GM19351 (cell line): Measurements from ENCODE around the gene FASLG.
"Not testable (repeated sequence)": the region's sequence is repeated elsewhere in the genome, so short reads cannot be mapped to it uniquely, and the experiment has no call there.

Source experiments
- ATAC-seq: cut with Tn5 transposase; IDR thresholded peaks from one replicate; pipeline ENCODE4 v1.9.1; 2021; ENCODE audit warnings: mild to moderate bottlenecking, moderate library complexity; ENCODE audit not compliant: unreplicated experiment

FASLG gene

DNA sequence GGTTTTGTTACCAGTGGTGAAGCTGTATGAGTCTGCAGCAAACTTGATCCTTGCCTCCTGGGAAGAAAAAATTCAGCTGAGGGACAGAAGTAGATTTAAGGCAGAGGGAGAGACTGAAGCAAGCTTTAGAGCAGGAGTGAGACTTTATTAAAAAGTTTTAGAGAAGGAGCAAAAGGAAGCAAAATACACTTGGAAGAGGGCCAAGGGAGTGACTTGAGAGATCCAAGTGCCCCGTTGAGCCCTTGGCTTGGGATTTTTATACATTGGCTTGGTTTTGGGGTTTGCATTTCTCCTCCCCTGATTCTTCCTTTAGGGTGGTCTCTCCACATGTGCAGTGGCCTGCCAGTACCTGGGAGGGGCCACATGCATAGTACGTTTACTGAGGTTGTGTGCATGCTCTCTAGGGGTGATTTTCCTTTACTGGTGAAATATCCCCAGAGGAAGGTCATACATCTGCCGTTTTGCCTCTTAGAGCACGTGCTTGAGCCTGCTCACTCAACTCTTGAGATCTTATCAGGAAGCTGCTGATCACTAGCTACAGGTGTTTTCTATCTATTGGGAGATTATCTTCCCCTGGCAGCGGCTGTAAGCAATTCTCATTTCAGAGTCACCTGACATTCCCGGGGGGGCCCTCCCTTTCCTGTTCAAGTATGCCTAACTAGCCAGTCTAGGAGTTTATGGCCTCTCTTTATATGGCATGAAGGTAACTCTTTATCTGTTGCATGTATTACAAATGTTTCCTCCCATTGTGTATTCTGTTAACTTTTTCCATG is 20.3 kb downstream of the FASLG start:
- ATAC-seq: no peak

DNA sequence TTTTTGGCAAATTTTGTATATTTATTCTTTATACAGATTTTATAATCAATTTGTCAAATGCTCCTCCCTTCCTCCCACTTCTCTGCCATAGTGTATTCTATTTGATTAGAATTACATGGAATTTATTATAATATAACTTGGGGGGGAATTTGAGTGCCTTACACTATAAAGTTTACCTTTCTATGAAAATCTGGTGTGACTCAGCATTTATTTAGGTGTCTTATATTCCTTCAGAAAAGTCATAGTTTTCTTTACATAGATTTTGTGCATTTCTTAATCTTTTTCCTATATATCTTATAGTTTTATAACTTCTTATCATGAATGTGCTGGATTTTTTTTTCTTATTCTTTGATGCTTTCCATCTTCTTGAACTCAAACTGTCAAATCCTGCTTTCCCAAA is 21.3 kb downstream of the FASLG start:
- no peak for ATAC-seq

DNA sequence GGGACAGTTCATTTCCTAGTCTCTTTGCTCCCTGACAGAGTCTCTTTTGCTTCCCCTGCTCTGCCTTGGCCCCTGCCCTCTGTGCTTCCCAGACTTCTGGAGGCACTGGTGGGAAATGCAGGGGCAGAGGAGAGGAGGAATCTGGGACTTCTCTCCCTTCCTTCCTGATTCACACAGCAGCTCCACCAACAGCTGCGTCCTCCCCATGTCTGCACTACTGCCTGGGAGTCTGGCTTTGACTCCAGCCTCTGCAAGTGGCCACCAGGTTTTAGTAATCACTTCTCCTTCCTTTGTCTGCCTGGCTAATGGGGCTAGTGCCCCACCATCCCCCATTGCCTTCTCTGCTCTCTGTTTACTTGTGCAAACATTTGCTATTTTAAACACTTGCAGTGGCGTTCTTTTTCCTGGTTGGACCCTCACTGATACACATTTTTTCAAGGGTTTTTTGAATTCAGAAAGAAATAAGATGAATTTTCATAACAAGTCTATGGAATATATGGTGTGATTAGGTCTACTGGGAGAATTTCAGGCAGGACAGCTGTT is 21.9 kb downstream of the FASLG start:
- no peak for ATAC-seq

DNA sequence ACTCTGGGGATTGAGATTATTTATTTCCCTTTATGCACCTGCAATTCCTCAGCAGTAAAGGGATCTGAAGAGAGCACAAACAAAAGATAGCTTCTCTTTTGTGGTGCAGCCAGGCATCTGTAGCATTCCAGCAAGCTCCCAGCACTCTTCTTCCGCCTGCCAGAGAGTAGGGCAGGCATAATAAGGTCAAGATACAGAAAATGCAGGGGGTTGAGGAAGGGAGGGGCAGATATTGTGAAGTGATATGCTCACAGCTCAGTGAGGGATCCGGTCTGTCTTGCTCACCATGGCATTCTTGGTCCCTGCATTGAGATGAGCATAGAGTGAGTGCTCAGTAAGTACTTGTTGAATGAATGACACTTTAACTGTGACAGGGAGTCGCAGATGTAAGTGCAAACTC is 23.9 kb downstream of the FASLG start:
- ATAC-seq: no peak

DNA sequence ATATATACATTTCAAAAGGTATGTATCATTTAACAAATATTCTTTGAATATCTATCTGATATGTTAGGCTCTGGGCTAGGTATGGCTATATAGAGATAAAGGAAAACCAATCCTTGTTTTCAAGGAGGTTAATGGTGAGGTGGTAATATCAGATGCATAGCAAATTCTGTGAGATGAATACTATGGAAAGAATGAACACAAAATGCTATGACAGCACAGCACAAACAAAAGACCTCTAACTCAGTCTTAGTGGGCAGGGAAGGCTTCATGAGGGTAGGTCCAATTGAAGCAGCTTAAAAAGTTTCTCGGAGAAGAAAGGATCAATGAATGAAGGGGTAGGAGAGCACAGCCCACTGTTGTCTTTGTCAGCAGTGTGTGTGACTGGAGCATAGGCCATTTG is 27.2 kb downstream of the FASLG start:
- no peak for ATAC-seq

DNA sequence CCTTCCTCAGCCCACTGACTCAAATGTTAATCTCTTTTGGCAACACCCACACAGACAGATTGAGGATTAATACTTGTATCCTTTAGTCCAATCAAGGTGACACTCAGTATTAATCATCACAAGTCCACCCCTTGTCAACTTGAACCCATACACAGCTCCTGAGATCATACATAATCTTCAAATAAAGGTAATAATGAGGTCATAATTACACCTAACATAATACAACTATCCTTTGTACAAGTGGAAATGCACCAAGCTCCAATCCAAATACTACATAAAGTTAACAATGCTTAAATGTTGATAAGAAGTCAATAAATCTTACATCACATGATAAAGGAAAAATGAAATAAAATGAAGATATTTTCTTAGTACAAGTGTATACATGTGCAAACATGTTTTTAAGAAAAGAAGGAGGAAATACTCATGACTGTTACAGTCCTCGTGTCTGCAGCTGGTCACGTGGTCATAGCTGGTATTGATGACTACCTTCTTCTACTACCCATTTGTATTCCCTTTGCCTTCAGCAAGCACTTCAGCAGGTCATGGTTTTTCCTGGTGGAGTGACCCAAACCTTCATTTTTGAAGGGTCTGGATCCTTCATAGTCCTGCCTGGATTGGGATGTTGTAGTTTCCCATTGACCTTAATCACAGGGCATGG is 29.7 kb downstream of the FASLG start:
- ATAC-seq: not testable (repeated sequence)

DNA sequence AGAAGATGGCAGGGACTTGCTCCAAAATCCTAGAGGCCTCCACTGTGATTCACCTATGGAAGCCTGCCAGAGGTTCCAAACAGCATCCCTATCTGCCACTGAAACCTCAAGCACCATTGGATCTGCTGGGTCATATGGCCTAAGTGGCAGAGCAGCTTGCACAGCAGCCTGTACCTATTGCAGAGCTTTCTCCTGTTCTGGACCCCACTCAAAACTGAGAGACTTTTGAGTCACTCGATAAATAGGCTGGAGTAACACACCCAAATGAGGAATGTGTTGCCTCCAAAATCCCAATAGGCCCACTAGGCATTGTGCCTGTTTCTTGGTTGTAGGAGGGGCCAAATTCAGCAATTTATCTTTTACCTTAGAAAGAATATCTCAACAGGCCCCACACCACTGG is 32.0 kb downstream of the FASLG start:
- not testable (repeated sequence) for ATAC-seq

DNA sequence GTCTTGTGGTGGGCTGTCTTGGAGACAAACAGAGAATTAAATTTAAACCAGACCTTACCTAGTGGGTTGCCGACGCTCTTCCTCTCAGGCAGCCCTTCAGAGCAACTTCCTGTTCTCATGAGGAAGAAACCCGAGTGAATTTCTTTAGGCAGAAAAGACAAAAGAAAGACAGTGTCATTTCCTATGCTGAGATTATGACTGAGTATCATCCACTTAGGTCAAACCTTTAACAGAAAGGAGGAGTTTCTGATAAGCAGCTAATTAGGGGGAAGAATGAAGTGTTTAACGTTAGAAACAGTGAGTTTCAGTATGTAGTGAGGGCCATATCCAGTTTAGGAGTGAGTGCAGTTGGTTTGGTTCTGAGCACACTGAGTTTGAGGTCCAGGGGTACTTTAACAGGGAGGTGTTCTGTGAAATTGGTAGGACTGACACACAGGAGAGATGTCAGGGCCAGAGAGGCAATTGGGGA is 38.7 kb downstream of the FASLG start:
- no peak for ATAC-seq

DNA sequence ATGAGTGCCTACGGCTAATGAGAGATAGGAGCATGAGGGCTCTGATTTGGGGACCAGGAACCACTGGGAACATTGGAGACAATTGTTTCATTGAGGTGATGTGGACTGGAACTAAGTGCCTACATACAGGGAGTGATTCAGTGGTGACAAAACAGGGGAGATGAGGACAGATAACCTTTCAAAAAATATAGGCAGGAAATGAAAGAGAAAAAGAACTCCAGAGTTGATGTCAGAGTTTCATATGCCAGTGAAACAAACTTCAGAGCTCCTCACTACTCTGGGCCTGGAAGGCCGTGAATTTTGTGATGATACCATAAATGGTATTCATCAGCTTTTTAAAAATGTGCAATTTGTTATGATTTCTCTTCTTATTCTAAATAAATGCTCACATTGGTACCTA is 39.3 kb downstream of the FASLG start:
- no peak for ATAC-seq

DNA sequence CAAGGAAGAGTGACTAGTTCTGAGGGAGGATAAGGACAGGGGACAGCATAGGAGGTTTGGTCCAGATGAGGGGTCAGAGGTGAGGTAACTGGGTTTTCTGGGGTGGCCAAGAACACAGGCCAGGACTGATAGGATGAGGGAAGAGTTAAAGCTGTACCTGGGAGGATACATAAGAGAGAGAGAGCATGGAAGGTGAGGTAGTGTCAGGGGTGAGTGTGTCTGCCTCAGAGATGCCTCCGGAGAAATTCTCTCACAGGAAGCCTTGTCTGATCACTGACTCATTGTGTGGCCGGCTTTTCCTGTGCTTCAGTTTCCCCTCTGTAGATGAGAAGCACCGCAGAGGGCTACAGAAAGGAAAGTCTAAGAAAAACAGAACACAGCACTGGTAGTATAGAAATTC is 40.2 kb downstream of the FASLG start:
- peak; percentile 85 for ATAC-seq

DNA sequence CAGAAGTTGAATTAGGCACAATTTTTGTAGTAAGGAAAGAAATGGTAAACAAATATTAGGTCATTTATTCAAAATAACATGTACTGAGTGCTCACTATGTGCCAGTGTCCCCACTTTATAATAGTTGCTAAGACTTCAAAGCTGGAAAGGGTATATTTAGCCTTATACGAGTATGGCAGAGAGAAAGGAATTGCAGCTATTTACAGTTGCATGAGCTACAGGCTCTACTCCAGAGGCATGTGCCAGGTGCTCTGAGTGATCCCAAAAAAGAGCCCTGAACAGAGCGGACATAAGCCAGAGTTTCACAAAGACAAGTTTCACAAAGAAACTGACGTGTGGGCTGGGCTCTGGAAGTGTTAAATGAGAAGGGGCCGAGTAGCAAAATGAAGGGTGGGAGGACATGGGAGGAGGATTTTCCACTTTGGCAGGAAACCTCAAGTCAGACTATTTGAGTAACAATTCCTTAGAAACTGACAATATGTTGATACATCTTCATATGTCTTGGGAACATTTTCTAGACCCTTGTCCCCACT is 40.9 kb downstream of the FASLG start:
- no peak for ATAC-seq

DNA sequence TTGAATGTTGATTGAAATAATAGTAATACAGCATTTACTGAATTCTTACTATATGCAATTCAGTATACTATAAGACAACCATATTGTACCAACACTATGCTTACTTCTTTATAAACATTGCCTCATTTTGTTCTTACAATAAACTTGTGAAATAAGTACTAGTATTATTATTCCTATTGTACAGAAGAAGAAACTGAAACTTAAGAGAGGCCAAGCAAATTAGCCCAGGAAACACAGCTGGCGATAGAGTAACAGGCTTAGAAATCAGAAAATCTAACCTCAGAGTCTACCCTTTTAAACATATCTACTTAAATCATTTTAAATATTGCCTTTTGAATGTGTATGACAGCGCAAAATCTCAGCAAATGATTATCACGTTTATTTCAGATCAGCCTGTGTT is 41.7 kb downstream of the FASLG start:
- no peak for ATAC-seq

DNA sequence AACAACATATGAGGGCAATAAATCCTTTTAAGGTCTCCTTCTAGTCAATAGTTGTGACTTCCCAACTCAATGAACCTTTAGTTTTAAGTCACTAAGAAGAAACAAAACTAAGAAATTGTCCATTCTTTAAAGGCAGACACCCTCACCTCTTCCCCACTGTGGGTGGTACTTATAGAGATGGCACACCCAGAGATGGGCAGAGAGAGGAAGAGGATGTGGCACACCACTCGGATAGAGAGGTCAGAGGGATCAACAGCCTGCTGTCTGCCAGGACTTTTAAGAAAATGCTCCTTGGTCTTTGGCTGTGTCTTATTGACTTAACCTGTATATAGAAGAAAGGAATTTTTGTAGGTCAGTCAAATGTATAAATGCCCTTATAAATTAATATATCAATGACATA is 45.1 kb downstream of the FASLG start:
- ATAC-seq: no peak

DNA sequence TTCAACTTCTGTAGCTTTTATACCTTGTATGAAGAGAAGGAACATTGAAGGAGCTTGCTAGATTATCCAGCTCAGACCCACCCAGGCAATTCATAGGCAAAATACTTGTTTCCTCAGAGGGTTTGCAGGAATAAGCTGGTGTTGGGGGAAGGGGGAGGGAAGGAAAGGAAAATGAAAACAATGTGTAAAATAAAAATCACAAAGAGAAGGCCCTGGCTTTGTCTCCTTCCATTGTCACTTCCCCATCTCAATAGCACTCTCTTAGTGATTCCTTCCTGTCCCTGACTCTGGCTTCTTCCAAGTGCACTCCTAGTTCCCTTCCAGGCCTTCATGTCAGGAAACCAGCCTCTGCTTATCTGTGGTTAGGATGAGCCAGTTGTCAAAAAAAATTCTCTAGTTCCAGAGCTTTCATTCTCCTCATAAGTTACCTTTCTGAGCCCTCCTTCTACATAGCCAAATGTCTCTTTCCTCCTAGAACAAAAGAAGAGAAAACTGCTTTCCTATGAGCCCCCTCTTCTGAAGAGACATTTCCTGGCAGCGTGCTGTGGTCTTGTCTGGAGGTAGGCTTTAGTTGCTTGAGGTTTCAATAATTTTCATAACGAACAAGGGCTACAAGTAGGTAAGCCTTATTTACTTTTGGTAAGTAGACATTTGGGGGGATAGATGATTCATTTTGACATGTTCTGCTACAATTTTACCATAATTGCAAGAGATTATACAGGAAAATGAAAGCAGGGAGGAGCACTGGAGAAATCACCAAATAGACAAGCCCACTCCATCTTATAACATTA is 45.7 kb downstream of the FASLG start:
- ATAC-seq: no peak

DNA sequence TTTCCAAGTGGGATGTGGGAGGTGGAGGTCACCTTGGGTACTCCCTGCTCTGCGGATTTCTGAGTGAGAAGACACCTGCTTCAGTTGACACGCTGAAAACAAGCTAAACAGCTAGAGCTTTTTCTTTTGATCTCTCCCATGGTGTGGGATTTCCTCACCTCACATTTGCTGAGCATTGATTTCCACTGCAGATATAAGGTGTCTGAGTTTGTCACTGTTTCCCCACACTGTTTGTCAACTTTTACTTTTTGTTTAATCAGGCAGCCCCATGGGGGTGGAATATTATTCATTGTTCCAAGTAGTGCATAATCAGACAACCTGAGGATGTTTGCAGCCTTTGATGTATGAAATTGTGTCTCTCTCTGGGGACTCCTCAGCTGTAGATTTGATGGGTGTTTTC is 49.5 kb downstream of the FASLG start:
- no peak for ATAC-seq

DNA sequence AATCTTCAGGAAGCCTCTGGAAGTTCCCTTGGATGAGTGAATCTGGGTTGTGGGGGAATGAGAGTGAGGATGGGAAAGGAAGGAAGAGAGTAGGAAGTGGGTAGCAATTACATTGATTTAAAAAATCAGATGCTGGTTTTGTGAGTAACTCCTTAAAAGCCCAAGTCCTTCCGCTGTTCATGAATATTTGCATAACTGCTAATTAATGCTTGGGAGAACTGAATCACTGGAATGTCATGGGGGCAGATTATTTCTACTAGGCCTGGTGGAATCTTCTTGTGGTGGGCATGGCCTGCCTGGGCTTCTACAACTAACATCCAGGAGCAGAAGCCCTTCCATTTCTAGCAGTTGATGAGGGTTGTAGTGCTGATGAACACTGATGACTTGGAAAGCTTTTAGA is 52.7 kb downstream of the FASLG start:
- no peak for ATAC-seq

DNA sequence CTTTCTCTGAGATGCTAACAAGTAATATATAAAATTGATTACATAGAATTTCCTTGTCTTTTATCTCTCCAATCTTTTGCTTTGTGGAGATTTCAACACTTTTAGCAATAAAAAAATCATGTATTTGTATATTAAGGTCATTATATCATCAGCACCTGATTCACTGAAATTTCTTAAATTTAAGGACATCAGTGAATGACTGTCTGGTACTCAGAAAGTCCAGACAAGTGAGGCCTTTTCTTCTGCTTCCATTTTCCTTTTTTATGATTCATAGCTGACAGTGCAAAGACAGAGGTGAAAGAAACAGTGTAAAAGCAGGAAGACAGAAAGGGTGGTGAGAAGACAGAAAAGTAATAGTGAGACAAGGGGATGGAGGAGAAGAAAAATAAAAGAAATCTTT is 54.6 kb downstream of the FASLG start:
- no peak for ATAC-seq
